GM10248 (cell line): Measurements from ENCODE around the gene SLC39A6.
A peak's percentile ranks its signal among the peaks of the same experiment; 100 is the strongest.
"Not testable (repeated sequence)": the region's sequence is repeated elsewhere in the genome, so short reads cannot be mapped to it uniquely, and the experiment has no call there.

ENCODE experiments used
- CTCF ChIA-PET: fragments of 300-600 bp; sonication (Branson Sonifier 250); formaldehyde crosslinking; extraction: SDS; loops from one replicate; lab custom pipeline; 2021; ENCODE audit warnings: antibody characterized with exemption; lab: Yijun Ruan, JAX
- POLR2A ChIA-PET: fragments of 350-650 bp; sonication (Branson Sonifier 250); formaldehyde crosslinking; extraction: SDS; loops from one replicate; lab custom pipeline; 2020; ENCODE audit warnings: antibody characterized with exemption; lab: Yijun Ruan, JAX
- DNase-seq: peaks from one replicate; pipeline ENCODE4 v3.0.0; 2012; ENCODE audit errors: extremely low spot score
- TF ChIP-seq, protein P1 (sequence below): IDR thresholded peaks from 2 replicates; pipeline ENCODE4 v1.5.1; 2012; ENCODE audit warnings: mild to moderate bottlenecking, low read depth; ENCODE audit errors: extremely low read depth, missing control alignments, control extremely low read depth

SLC39A6 gene

DNA sequence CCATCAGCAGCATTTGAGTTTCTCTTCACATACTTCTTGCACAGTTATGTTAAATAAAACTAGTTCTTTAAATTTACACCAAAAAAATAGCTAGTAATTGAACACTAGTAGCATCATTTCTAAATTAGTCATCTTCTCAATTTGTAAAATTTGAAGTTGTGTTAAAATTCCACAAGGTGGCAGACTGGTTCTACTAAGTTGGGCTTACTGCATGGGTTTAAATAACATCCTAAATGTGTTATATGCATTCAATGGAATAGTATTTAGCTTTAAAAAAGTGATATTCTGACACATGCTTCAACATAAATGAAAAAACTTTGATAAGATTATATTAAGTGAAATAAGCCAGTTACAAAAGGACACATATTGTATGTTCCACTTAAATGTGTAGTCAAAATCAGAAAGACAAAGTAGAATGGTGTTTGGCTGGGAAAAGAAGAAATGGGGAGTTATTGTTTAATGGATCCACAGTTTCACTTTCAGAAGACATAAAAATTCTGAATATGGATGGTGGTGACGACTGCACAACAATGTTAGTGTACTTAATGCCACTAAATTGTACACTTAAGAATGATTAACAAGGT is 33.1 kb downstream of the SLC39A6 start:
- CTCF ChIA-PET = interaction anchor here (0.6 to 8.8 kb wide), 22 partner anchors 10 to 477 kb away, joined by 3 to 124 read pairs (median 4); partner anchors contain the start of genes ELP2, FHOD3, MOCOS and SLC39A6
- TF ChIP-seq, protein P1, sequence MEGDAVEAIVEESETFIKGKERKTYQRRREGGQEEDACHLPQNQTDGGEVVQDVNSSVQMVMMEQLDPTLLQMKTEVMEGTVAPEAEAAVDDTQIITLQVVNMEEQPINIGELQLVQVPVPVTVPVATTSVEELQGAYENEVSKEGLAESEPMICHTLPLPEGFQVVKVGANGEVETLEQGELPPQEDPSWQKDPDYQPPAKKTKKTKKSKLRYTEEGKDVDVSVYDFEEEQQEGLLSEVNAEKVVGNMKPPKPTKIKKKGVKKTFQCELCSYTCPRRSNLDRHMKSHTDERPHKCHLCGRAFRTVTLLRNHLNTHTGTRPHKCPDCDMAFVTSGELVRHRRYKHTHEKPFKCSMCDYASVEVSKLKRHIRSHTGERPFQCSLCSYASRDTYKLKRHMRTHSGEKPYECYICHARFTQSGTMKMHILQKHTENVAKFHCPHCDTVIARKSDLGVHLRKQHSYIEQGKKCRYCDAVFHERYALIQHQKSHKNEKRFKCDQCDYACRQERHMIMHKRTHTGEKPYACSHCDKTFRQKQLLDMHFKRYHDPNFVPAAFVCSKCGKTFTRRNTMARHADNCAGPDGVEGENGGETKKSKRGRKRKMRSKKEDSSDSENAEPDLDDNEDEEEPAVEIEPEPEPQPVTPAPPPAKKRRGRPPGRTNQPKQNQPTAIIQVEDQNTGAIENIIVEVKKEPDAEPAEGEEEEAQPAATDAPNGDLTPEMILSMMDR = peak; percentile 34
- DNase-seq = peak; percentile 42
- POLR2A ChIA-PET = no interaction called here

DNA sequence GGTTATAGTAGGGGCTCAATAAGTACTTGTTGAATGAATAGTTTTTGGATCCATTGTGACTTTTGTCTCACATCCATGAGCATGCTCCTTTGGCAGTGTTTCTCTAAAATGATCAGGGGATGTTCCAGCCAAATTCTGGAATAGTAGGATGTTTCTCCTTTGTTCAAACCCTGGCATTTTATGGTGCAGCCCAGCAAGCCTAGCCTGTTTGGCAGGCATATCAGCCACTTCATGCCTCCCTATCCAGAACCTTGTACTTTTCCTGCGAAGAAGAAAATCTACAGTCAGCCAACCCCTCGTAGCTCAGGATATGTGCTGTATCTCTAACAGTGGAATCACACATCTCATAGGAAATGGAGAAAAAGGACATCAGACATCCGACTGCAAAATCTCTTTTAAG is 34.7 kb downstream of the SLC39A6 start:
- no peak for DNase-seq
- TF ChIP-seq, protein P1 = no peak
- ChIA-PET CTCF (interaction anchor here (0.8 to 8.8 kb wide), 13 partner anchors 9 to 317 kb away, joined by 3 to 124 read pairs (median 5); partner anchors contain the start of genes ELP2 and SLC39A6), POLR2A (interaction anchor here (0.6 kb wide), 1 partner anchor 53 kb away, joined by 3 read pairs; no protein-coding TSS in a partner anchor)

DNA sequence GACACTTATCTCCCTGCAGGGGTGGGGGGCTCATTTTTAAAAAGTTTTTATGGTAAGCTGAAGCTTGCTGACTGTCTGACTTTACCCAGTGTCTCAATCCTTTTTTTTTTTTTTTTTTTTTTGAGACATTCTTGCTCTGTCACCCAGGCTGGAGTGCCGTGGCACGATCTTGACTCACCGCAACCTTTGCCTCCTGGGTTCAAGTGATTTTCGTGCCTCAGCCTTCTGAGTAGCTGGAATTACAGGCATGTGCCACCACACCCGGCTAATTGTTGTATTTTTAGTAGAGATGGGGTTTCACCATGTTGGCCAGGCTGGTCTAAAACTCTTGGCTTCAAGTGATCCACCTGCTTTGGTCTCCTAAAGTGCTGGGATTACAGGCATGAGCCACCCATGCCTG is 37.0 kb downstream of the SLC39A6 start:
- DNase-seq, POLR2A ChIA-PET: not testable (repeated sequence)
- CTCF ChIA-PET = interaction anchor here (8.8 kb wide), 1 partner anchor 193 kb away, joined by 124 read pairs; no protein-coding TSS in a partner anchor

DNA sequence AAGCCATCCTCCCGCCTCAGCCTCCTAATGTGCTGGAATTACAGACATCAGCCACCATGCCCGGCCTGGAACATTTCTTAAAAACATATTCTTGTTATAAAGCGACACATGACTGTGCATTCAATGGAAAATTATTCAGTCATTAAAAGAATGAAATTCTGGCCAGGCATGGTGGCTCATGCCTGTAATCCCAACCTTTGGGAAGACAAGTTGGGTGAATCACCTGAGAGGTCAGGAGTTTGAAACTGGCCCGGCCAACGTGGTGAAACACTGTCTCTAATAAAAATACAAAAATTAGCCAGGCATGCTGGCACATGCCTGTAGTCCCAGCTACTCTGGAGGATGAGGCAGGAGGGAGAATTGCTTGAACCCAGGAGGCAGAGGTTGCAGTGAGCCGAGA is 40.1 kb downstream of the SLC39A6 start:
- no peak for DNase-seq
- TF ChIP-seq, protein P1 = no peak
- POLR2A ChIA-PET = no interaction called here
- CTCF ChIA-PET = no interaction called here

DNA sequence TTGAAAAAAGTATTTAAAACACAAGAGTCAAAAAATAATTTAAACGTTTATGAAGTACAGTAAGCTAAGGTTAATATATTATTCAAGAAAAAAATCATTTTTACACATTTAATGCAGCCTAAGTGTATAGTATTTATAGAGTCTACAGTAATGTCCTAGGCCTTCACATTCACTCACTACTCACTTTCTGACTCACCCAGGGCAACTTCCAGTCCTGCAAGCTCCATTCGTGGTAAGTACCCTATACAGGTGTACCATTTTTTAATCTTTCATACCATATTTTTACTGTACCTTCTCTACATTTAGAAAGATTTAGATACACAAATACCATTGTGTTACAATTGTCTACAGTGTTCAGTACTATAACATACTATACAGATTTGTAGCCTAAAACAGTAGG is 40.9 kb downstream of the SLC39A6 start:
- TF ChIP-seq, protein P1 = no peak
- no peak for DNase-seq
- ChIA-PET POLR2A (no interaction called here), CTCF (no interaction called here)

DNA sequence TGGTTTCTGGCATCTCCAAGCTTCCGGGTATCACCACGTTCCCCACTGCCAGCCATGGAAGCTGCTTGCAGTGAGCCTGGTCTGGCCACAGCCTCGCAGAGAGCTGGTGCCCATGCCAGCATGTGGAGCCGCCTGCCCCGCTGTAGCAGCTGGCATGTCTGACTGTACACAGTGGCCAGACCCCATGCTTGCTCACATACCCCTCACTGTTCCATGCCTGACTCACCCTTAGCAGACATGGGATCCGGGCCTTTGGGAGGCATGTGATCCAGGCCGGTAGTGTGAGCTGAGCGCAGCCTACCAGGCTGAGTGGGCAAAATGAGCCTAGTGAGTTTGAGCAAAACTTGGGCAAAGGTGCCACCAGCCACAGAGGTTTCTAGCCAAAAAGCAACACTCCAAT is 43.0 kb downstream of the SLC39A6 start:
- no peak for DNase-seq
- ChIA-PET CTCF (interaction anchor here (1.0 to 2.4 kb wide), 6 partner anchors 9 to 197 kb away, joined by 3 to 12 read pairs (median 4); no protein-coding TSS in a partner anchor), POLR2A (no interaction called here)
- TF ChIP-seq, protein P1 = no peak

DNA sequence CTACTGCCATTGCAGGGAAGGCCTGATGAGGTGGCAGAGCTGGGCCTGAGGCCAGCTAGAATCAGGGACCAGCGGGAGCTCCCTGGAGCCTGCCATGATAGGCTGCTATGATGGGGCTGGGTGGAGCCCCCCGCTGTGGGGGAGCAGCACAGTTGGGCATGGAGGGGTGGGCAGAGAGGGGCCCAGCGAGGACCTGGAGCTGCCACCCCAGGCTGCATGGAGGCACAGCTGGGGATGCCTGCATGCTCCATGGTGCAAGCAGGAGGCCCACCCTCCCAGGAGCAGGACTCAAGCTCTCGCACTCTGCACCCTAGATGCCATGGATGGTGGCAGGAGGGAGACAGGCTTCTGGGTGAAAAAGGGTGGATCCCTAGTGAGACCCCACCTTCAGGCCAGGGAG is 43.9 kb downstream of the SLC39A6 start:
- ChIA-PET CTCF (interaction anchor here (1.0 to 2.4 kb wide), 5 partner anchors 10 to 175 kb away, joined by 3 to 12 read pairs (median 5); no protein-coding TSS in a partner anchor), POLR2A (no interaction called here)
- TF ChIP-seq, protein P1 = no peak
- DNase-seq = no peak
